GM19467 (cell line): ENCODE data around the gene DONSON.
A peak's percentile ranks its signal among the peaks of the same experiment; 100 is the strongest.

Experiments
- ATAC-seq: cut with Tn5 transposase; IDR thresholded peaks from one replicate; pipeline ENCODE4 v1.9.1; 2021; ENCODE audit warnings: mild to moderate bottlenecking, moderate library complexity; ENCODE audit not compliant: unreplicated experiment

The DONSON gene

GRCh38 chr21:33541756-33542639 lies 46.5 kb downstream of the DONSON start, which contains the start of gene GART:
Gene GART (minus strand): TSS chr21:33542117. CDS start chr21:33539315, 2,802 bp downstream.
- peak; percentile 41 for ATAC-seq

- ATAC-seq = no peak
These were observed 47.3 kb downstream of the DONSON start for GRCh38 chr21:33541105-33541711.

- no peak for ATAC-seq
These were observed 47.8 kb downstream of the DONSON start for GRCh38 chr21:33540711-33541104.

GRCh38 chr21:33539616-33540015 lies 48.9 kb downstream of the DONSON start:
- ATAC-seq = no peak

GRCh38 chr21:33537212-33537611 lies 51.3 kb downstream of the DONSON start:
- no peak for ATAC-seq

- ATAC-seq = no peak
These were observed 57.5 kb downstream of the DONSON start for GRCh38 chr21:33531007-33531406.
